Superior temporal gyrus (tissue), 1 donor: Measurements from ENCODE around the gene PARD6A.
A peak's percentile ranks its signal among the peaks of the same experiment; 100 is the strongest.

ENCODE experiments used
- DNase-seq: peaks from one replicate; pipeline ENCODE4 v3.0.0-alpha.2; 2016; ENCODE audit errors: extremely low spot score

PARD6A gene

DNA sequence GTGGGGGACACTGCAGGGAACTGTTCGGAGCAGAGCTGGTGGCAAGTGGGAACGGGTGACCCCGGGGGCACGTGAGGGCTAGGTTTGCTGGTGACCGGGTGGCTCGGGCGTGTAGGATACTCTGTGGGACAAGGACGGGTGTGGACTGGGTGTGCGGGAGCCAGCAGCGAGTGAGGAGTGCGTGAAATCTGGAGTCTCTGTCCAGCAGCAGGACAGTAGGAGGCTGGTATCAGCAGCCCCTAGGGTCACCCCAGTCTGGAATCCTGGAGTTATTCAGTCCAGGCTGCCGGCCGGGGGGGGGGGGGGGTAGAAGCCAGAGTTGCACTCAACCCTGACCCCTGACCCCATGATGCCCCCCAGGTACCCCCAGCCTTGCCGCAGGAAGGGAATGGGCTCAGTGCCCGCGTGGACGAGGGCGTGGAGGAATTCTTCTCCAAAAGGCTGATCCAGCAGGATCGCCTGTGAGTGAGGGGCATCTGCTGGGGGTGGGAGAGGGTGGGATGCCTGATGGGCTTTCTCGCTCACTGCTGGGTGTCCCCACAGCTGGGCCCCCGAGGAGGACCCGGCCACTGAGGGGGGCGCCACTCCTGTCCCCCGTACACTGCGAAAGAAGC, 6.9 kb upstream of the PARD6A start:
- no peak for DNase-seq

DNA sequence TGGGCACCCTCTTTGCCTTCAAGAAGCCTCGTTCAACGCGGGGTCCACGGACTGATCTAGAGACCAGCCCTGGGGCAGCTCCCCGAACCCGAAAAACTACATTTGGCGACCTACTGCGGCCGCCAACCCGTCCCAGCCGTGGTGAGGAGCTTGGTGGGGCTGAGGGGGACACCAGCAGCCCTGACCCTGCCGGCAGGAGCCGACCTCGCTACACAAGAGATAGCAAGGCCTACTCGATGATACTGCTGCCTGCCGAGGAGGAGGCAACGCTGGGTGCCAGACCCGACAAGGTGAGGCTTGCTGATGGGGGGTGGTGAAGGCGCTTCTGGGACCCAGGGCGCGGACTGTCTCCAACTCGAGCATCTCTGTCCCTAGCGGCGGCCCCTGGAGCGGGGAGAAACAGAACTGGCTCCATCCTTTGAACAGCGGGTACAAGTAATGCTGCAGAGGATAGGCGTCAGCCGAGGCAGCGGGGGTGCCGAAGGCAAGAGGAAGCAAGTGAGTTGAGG, 6.3 kb upstream of the PARD6A start:
- DNase-seq: no peak

- no peak for DNase-seq
Observed at GRCh38 chr16:67655363-67655762, 5.4 kb upstream of the PARD6A start.

DNA sequence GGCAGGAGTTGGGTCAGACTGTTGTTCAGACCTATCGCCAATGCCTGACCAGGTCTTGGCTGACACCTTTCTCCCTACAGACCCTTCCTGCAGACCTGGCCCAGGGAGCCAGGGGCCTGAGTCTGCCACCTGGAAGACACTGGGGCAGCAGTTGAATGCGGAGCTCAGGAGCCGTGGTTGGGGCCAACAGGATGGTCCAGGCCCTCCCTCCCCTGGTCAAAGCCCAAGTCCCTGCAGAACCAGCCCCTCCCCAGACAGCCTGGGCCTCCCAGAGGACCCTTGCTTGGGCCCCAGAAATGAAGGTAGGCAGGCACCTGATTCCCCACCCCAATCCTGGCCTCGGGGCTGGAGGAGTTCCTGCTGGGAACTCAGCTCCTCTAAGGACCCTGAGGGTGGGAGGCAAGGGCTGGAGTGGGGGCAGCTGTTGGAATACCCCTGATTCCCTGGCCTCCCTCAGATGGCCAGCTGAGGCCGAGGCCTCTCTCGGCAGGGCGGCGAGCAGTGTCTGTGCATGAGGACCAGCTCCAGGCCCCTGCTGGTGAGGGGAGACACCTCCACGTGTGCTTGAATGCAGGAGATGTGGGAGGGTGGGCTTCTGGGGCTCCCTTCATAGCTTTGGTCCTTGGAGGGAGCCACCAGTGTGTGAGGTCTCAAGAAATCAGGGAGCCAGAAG, 4.3 kb upstream of the PARD6A start:
- no peak for DNase-seq

GRCh38 chr16:67657017-67657608, 3.6 kb upstream of the PARD6A start:
- DNase-seq: no peak

GRCh38 chr16:67657751-67658518, 2.8 kb upstream of the PARD6A start:
- no peak for DNase-seq

GRCh38 chr16:67658849-67659674, 1.7 kb upstream of the PARD6A start:
- DNase-seq: no peak

DNA sequence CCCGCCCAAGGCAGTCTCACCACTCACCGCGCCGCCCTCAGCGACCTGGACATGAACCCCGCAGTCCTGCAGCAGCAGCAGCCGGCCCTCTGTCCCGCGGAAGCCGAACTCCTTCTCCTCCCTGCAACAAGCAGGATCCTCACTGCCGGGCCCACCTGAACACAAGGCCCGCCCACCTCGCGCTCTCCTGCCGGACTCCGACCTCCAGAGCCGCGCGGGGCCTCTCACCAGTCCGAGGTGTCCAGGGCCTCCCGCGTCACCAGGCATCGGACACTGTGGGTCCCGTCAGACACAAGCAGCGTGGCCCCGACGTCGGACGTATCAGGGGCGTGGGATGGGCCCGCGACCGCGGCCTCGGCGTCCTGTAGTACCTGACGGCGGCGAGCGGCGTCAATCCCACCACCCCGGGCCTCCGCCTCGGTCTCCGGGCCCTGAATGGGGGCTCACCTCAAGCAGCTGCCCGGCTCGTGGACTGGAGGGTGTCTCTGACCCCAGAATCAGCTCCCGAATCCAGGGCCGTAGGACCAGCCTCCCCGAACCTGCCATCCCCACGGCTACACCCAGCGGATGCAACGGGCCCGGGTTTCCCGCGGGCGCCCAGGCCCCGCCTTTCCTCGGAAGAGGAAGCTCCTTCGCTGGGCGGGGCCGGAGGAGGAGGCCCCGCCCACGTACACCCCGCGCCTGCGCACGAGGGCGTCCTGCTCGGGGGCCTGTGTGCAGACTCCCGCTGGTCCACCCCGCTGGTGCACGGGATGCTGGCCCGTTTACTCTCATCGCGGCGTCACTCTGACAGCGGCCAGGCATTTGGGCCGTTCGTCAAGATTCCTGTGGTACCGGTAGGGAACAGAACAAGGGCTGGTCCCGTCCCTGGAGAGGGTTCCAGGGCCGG, 841 bp upstream of the PARD6A start, which contains the start of gene ACD:
ACD (minus strand) TSS at position 586 of the 889 bp plus-strand sequence; CDS start at position 546, 40 bp downstream.
- DNase-seq: peak; percentile 96

DNA sequence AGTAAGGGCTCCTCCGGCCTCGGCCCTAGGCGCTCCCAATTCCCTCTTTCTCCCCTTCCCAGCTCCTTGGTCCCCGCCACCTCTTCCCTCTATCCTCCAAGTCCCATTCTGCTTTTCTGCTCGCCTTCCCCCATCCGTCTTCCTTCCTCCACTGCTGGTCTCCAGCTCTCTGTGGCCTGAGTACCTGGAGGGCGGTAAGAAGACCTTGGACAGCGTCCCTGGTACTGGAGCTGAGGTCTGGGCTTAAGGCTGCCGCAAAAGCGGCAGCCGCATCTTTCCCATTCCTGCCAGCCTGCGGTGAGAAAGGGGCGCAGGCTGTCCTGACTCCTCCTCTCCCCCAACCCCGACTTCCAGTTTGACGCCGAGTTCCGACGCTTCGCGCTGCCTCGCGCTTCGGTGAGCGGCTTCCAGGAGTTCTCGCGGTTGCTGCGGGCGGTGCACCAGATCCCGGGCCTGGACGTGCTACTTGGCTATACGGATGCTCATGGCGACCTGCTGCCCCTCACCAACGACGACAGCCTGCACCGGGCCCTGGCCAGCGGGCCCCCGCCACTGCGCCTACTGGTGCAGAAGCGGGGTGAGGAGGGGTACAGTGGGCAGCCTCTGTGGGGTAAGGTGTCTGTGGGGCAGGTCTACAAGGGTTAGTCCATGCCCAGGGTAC, 471 bp downstream of the PARD6A start:
- DNase-seq: peak; percentile 17

DNA sequence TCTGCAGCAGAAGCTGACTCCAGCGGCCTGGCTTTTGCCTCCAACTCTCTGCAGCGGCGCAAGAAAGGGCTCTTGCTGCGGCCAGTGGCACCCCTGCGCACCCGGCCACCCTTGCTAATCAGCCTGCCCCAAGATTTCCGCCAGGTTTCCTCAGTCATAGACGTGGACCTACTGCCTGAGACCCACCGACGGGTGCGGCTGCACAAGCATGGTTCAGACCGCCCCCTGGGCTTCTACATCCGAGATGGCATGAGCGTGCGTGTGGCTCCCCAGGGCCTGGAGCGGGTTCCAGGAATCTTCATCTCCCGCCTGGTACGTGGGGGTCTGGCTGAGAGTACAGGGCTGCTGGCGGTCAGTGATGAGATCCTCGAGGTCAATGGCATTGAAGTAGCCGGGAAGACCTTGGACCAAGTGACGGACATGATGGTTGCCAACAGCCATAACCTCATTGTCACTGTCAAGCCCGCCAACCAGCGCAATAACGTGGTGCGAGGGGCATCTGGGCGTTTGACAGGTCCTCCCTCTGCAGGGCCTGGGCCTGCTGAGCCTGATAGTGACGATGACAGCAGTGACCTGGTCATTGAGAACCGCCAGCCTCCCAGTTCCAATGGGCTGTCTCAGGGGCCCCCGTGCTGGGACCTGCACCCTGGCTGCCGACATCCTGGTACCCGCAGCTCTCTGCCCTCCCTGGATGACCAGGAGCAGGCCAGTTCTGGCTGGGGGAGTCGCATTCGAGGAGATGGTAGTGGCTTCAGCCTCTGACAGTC, 1.3 kb downstream of the PARD6A start:
- DNase-seq: no peak

GRCh38 chr16:67662653-67663010, 1.9 kb downstream of the PARD6A start:
- no peak for DNase-seq

- no peak for DNase-seq
Observed at GRCh38 chr16:67663151-67663876, 2.6 kb downstream of the PARD6A start.

DNA sequence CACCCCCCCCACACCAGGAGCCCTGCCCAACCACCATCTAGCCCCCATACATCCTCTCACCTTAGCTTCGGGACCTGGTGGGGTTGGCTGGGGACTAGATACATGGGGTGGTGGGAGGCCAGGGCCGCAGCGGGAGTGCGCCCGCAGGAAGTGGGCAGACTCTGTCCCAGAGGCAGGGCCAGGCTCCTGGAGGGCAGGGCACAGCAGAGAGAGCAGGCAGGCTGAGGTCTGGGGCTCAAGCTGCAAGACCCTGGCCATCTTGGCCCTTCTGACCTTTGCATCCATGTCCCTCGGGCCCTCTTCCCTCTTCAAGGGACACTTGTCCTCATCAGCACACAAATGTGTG, 3.1 kb downstream of the PARD6A start:
- no peak for DNase-seq

- DNase-seq: no peak
Observed at GRCh38 chr16:67664258-67664657, 3.5 kb downstream of the PARD6A start.

DNA sequence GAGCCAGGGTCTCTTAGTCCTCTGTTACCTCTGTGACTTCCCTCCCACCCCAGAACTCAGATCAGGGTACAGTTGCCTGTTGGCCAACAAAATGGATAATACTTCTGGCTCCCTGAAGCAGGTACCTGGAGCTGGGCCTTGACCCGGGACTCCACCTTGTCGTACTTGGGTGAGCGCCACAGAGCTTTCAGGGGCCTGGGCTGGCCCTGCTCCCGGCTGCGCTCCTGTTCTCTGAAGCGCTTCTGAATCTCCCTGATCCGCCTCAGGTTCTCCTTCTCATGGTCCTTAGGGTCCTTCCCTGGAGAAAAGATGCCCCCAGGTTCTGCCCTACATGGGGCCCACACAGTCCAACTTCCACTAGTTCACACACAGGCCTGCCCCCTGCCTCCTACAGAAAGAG, 4.1 kb downstream of the PARD6A start:
- no peak for DNase-seq

- DNase-seq: no peak
Observed at GRCh38 chr16:67665598-67665997, 4.8 kb downstream of the PARD6A start.

- no peak for DNase-seq
Observed at GRCh38 chr16:67666032-67666551, 5.3 kb downstream of the PARD6A start.
